ENCODE measurements around the gene LYST.

The LYST gene

GRCh38 chr1:235742914-235743599, 123.6 kb downstream of the LYST start:
- Histone ChIP-seq H3K27me3 (ENCODE audit: control insufficient read depth, insufficient read depth, low read length) (no peaks in the 10 kb centered on the region), H3K36me3 (ENCODE audit: control insufficient read depth, low read depth, low read length) (no peaks in the 10 kb centered on the region), H3K9ac (ENCODE audit: low read length) (no peak overlapping the region), H3K4me3 (ENCODE audit: low read length) (no peak overlapping the region), H3K27ac (ENCODE audit: low read length) (no peak overlapping the region), H3K4me1 (ENCODE audit: control insufficient read depth, low read depth, low read length) (peaks cover 4% of the 10 kb centered on the region), H3K9me3 (ENCODE audit: control insufficient read depth, low read depth, low read length) (no peaks in the 10 kb centered on the region)

GRCh38 chr1:235741294-235741693, 125.4 kb downstream of the LYST start:
- H3K27me3 ChIP-seq (ENCODE audit: control insufficient read depth, insufficient read depth, low read length) = no peaks in the 10 kb centered on the region
- H3K9me3 ChIP-seq (ENCODE audit: control insufficient read depth, low read depth, low read length) = no peaks in the 10 kb centered on the region
- peaks cover 4% of the 10 kb centered on the region for H3K4me1 ChIP-seq (ENCODE audit: control insufficient read depth, low read depth, low read length)
- no peaks in the 10 kb centered on the region for H3K36me3 ChIP-seq (ENCODE audit: control insufficient read depth, low read depth, low read length)
- H3K9ac ChIP-seq (ENCODE audit: low read length) = no peak overlapping the region
- no peak overlapping the region for H3K27ac ChIP-seq (ENCODE audit: low read length)
- H3K4me3 ChIP-seq (ENCODE audit: low read length) = no peak overlapping the region

- Histone ChIP-seq H3K9ac (ENCODE audit: low read length) (no peak overlapping the region), H3K9me3 (ENCODE audit: control insufficient read depth, low read depth, low read length) (no peaks in the 10 kb centered on the region), H3K36me3 (ENCODE audit: control insufficient read depth, low read depth, low read length) (no peaks in the 10 kb centered on the region), H3K4me1 (ENCODE audit: control insufficient read depth, low read depth, low read length) (peaks cover 4% of the 10 kb centered on the region), H3K27ac (ENCODE audit: low read length) (no peak overlapping the region), H3K27me3 (ENCODE audit: control insufficient read depth, insufficient read depth, low read length) (no peaks in the 10 kb centered on the region), H3K4me3 (ENCODE audit: low read length) (no peak overlapping the region)
Measured at GRCh38 chr1:235739631-235740030, 127.1 kb downstream of the LYST start.

GRCh38 chr1:235739124-235739523, 127.6 kb downstream of the LYST start:
- H3K36me3 ChIP-seq (ENCODE audit: control insufficient read depth, low read depth, low read length) = no peaks in the 10 kb centered on the region
- H3K4me1 ChIP-seq (ENCODE audit: control insufficient read depth, low read depth, low read length) = peaks cover 4% of the 10 kb centered on the region
- no peaks in the 10 kb centered on the region for H3K27me3 ChIP-seq (ENCODE audit: control insufficient read depth, insufficient read depth, low read length)
- no peak overlapping the region for H3K4me3 ChIP-seq (ENCODE audit: low read length)
- H3K27ac ChIP-seq (ENCODE audit: low read length) = no peak overlapping the region
- no peak overlapping the region for H3K9ac ChIP-seq (ENCODE audit: low read length)
- H3K9me3 ChIP-seq (ENCODE audit: control insufficient read depth, low read depth, low read length) = no peaks in the 10 kb centered on the region

- no peaks in the 10 kb centered on the region for H3K27me3 ChIP-seq (ENCODE audit: control insufficient read depth, insufficient read depth, low read length)
- H3K36me3 ChIP-seq (ENCODE audit: control insufficient read depth, low read depth, low read length) = no peaks in the 10 kb centered on the region
- no peaks in the 10 kb centered on the region for H3K4me1 ChIP-seq (ENCODE audit: control insufficient read depth, low read depth, low read length)
Measured at GRCh38 chr1:235737751-235738150, 129.0 kb downstream of the LYST start.

GRCh38 chr1:235736263-235736662, 130.4 kb downstream of the LYST start:
- no peak overlapping the region for H3K9ac ChIP-seq (ENCODE audit: low read length)
- H3K4me1 ChIP-seq (ENCODE audit: control insufficient read depth, low read depth, low read length) = no peaks in the 10 kb centered on the region
- no peak overlapping the region for H3K4me3 ChIP-seq (ENCODE audit: low read length)
- no peaks in the 10 kb centered on the region for H3K27me3 ChIP-seq (ENCODE audit: control insufficient read depth, insufficient read depth, low read length)
- no peak overlapping the region for H3K27ac ChIP-seq (ENCODE audit: low read length)
- H3K36me3 ChIP-seq (ENCODE audit: control insufficient read depth, low read depth, low read length) = no peaks in the 10 kb centered on the region
- H3K9me3 ChIP-seq (ENCODE audit: control insufficient read depth, low read depth, low read length) = no peaks in the 10 kb centered on the region

More at GRCh38 chr1:235737751-235738150, 129.0 kb downstream of the LYST start:
- Histone ChIP-seq H3K9ac (ENCODE audit: low read length) (no peak overlapping the region), H3K9me3 (ENCODE audit: control insufficient read depth, low read depth, low read length) (no peaks in the 10 kb centered on the region), H3K27ac (ENCODE audit: low read length) (no peak overlapping the region), H3K4me3 (ENCODE audit: low read length) (no peak overlapping the region)

GRCh38 chr1:235735621-235736020, 131.1 kb downstream of the LYST start:
- Histone ChIP-seq H3K4me3 (ENCODE audit: low read length) (no peak overlapping the region), H3K4me1 (ENCODE audit: control insufficient read depth, low read depth, low read length) (no peaks in the 10 kb centered on the region), H3K36me3 (ENCODE audit: control insufficient read depth, low read depth, low read length) (no peaks in the 10 kb centered on the region), H3K27me3 (ENCODE audit: control insufficient read depth, insufficient read depth, low read length) (no peaks in the 10 kb centered on the region), H3K27ac (ENCODE audit: low read length) (no peak overlapping the region), H3K9ac (ENCODE audit: low read length) (no peak overlapping the region), H3K9me3 (ENCODE audit: control insufficient read depth, low read depth, low read length) (no peaks in the 10 kb centered on the region)

GRCh38 chr1:235734335-235734734, 132.4 kb downstream of the LYST start:
- Histone ChIP-seq H3K9me3 (ENCODE audit: control insufficient read depth, low read depth, low read length) (no peaks in the 10 kb centered on the region), H3K36me3 (ENCODE audit: control insufficient read depth, low read depth, low read length) (no peaks in the 10 kb centered on the region), H3K9ac (ENCODE audit: low read length) (no peak overlapping the region), H3K27me3 (ENCODE audit: control insufficient read depth, insufficient read depth, low read length) (no peaks in the 10 kb centered on the region), H3K4me3 (ENCODE audit: low read length) (no peak overlapping the region), H3K4me1 (ENCODE audit: control insufficient read depth, low read depth, low read length) (no peaks in the 10 kb centered on the region), H3K27ac (ENCODE audit: low read length) (no peak overlapping the region)

- Histone ChIP-seq H3K4me3 (ENCODE audit: low read length) (no peak overlapping the region), H3K4me1 (ENCODE audit: control insufficient read depth, low read depth, low read length) (no peaks in the 10 kb centered on the region), H3K9me3 (ENCODE audit: control insufficient read depth, low read depth, low read length) (no peaks in the 10 kb centered on the region), H3K9ac (ENCODE audit: low read length) (no peak overlapping the region), H3K36me3 (ENCODE audit: control insufficient read depth, low read depth, low read length) (no peaks in the 10 kb centered on the region), H3K27ac (ENCODE audit: low read length) (no peak overlapping the region), H3K27me3 (ENCODE audit: control insufficient read depth, insufficient read depth, low read length) (no peaks in the 10 kb centered on the region)
Measured at GRCh38 chr1:235730007-235730406, 136.7 kb downstream of the LYST start.

- H3K27ac ChIP-seq (ENCODE audit: low read length) = no peak overlapping the region
- no peak overlapping the region for H3K4me3 ChIP-seq (ENCODE audit: low read length)
- H3K4me1 ChIP-seq (ENCODE audit: control insufficient read depth, low read depth, low read length) = no peaks in the 10 kb centered on the region
- no peak overlapping the region for H3K9ac ChIP-seq (ENCODE audit: low read length)
- H3K9me3 ChIP-seq (ENCODE audit: control insufficient read depth, low read depth, low read length) = no peaks in the 10 kb centered on the region
- no peaks in the 10 kb centered on the region for H3K36me3 ChIP-seq (ENCODE audit: control insufficient read depth, low read depth, low read length)
- H3K27me3 ChIP-seq (ENCODE audit: control insufficient read depth, insufficient read depth, low read length) = no peaks in the 10 kb centered on the region
Measured at GRCh38 chr1:235726557-235726956, 140.1 kb downstream of the LYST start.

GRCh38 chr1:235725434-235725833, 141.3 kb downstream of the LYST start:
- H3K9me3 ChIP-seq (ENCODE audit: control insufficient read depth, low read depth, low read length) = no peaks in the 10 kb centered on the region
- H3K36me3 ChIP-seq (ENCODE audit: control insufficient read depth, low read depth, low read length) = no peaks in the 10 kb centered on the region
- H3K27me3 ChIP-seq (ENCODE audit: control insufficient read depth, insufficient read depth, low read length) = no peaks in the 10 kb centered on the region
- no peak overlapping the region for H3K9ac ChIP-seq (ENCODE audit: low read length)
- H3K4me3 ChIP-seq (ENCODE audit: low read length) = no peak overlapping the region
- H3K27ac ChIP-seq (ENCODE audit: low read length) = no peak overlapping the region
- no peaks in the 10 kb centered on the region for H3K4me1 ChIP-seq (ENCODE audit: control insufficient read depth, low read depth, low read length)

- H3K4me3 ChIP-seq (ENCODE audit: low read length) = no peak overlapping the region
- H3K36me3 ChIP-seq (ENCODE audit: control insufficient read depth, low read depth, low read length) = no peaks in the 10 kb centered on the region
- no peaks in the 10 kb centered on the region for H3K27me3 ChIP-seq (ENCODE audit: control insufficient read depth, insufficient read depth, low read length)
- no peaks in the 10 kb centered on the region for H3K9me3 ChIP-seq (ENCODE audit: control insufficient read depth, low read depth, low read length)
- H3K4me1 ChIP-seq (ENCODE audit: control insufficient read depth, low read depth, low read length) = no peaks in the 10 kb centered on the region
- no peak overlapping the region for H3K27ac ChIP-seq (ENCODE audit: low read length)
- no peak overlapping the region for H3K9ac ChIP-seq (ENCODE audit: low read length)
Measured at GRCh38 chr1:235724730-235725129, 142.0 kb downstream of the LYST start.

All from iPS-18a (cell line).